NT2/D1 (cell line): Measurements from ENCODE around the gene TOX3.

ENCODE experiments used
- SUZ12 ChIP-seq: IDR thresholded peaks from 2 replicates; pipeline ENCODE4 v1.6.1; 2011; ENCODE audit not compliant: insufficient read length, insufficient read depth; ENCODE audit errors: extremely low read depth
- ZNF274 ChIP-seq: IDR thresholded peaks from 2 replicates; pipeline ENCODE4 v1.6.1; 2011; ENCODE audit warnings: mild to moderate bottlenecking, low read depth, low read length

GRCh38 chr16:52555572-52555971, 8.6 kb upstream of the TOX3 start:
- no peak for TF ChIP-seq ZNF274
- TF ChIP-seq SUZ12 = no peak
